ENCODE data around the gene GALNT16.

The GALNT16 gene

GRCh38 chr14:69316449-69317101 is 56.6 kb downstream of the GALNT16 start:
- no peak for DNase-seq (ENCODE audit: low read depth in 2 of 3, low spot score in 1 of 3)

DNA sequence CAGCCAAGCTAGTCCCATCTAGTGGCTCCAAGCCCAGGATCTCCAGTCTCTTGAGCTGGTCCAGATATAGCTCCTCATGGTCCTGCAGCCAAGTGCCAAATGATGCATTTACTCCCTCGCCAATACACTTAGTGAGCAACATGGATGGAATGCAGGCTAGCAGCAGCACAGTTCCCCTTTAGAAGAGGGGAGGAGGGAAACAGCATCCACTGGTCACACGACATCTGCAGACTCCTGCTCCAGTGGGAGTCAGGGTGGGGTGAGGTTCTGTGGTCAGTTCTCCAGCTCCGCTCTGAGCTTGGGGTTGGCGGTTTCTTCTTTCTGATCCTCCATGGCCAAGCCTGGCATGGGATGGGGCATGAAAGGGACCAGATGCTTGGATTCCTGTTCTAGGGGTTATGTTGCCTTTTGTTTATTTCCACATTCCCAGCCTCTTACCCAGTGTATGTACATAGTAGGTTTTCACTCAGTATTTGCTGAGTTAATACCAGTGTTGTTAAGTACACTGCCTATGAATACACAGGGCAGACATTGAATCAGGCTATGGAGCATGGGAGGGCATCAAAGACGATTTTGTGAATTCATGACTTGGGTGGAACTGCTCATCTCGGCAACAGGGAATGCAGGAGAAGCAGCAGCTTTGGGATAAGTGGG is 57.3 kb downstream of the GALNT16 start:
- no peak for DNase-seq (ENCODE audit: low read depth in 2 of 3, low spot score in 1 of 3)

- DNase-seq (ENCODE audit: low read depth in 2 of 3, low spot score in 1 of 3) = no peak
These were observed 57.8 kb downstream of the GALNT16 start for GRCh38 chr14:69317780-69318179.

- no peak for DNase-seq (ENCODE audit: low read depth in 2 of 3, low spot score in 1 of 3)
These were observed 58.3 kb downstream of the GALNT16 start for GRCh38 chr14:69318241-69318640.

DNA sequence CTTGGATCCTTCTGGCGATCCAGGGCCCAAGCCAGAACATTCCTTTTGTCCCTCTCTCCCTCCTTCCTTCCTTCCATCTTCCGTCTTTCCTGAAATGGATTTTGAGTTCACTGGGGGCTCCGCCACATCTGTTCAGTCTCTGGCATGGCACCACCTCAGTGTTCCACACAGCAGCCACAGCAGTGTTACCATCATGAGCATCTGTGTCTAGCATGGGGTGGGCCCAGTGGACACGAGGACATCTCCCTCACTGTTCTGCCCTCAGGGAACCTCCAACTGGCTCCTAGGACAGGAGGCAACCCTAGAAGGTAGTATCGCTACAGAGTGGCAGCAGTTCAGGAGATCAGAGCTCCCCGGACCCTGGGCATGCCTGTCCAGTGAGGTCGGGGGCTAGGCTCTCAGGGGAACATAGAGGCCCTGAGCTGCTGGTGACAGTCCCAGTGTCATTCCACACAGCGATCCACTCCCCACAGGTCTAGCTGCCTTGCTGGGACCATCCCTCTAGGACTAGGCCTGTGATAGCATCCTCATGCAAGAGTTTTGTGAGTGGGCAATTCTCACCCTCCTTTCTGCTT is 59.0 kb downstream of the GALNT16 start:
- DNase-seq (ENCODE audit: low read depth in 2 of 3, low spot score in 1 of 3) = no peak

DNA sequence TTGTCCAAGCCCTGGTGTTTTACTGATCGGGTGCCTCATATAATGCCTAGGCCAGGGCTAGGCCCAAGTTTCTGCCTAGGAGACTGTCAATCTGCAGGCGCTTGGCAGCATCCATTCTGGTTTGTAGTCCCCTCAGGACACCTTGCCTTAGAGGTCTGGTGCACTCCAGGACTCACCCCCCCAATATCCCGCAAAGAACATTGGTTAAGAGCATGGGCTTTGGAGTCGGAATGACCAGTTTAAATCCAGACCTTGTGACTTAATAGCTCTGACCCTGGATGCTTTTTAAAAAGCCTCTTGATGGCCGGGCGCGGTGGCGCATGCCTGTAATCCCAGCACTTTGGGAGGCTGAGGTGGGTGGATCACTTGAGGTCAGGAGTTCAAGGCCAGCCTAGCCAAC is 60.0 kb downstream of the GALNT16 start:
- no peak for DNase-seq (ENCODE audit: low read depth in 2 of 3, low spot score in 1 of 3)

- DNase-seq (ENCODE audit: low read depth in 2 of 3, low spot score in 1 of 3) = no peak
These were observed 60.8 kb downstream of the GALNT16 start for GRCh38 chr14:69320581-69321365.

DNA sequence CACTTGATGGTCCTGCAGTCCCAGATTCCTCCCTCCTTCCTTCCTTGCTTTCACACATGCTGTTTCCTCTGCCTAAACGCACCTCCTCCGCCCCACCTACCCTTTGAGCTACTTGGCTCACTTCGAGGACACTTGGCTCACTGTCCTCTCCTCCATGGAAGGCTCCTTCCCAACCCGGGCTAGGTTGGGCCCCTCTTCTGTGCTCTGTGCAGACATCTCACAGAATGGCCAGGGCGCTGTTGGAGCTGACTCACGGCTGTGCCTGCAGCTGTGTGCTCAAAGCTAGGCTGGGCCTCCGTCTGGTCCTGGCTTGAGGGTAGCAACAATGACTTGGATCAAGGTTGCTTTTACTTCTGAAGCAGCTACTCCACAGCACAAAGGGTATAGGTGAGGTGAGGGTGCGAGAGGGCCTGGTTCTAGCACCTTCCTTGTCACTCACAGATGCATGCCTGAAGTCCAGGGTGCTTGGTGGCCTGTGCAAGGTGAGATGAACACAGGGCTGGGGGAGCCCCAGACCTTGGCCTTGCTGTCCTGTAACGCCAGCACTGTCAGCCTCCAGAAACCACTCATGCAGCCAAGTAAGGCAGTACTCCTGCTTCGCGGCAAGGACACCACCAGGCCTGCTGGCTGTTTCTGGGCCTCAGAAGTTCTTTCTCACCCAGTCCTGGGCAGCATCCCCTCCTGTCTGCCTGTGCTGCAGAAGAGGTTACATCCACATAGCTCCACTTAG is 61.8 kb downstream of the GALNT16 start:
- no peak for DNase-seq (ENCODE audit: low read depth in 2 of 3, low spot score in 1 of 3)

- no peak for DNase-seq (ENCODE audit: low read depth in 2 of 3, low spot score in 1 of 3)
These were observed 63.5 kb downstream of the GALNT16 start for GRCh38 chr14:69323266-69323998.

GRCh38 chr14:69323999-69324282 is 64.0 kb downstream of the GALNT16 start:
- no peak for DNase-seq (ENCODE audit: low read depth in 2 of 3, low spot score in 1 of 3)

DNA sequence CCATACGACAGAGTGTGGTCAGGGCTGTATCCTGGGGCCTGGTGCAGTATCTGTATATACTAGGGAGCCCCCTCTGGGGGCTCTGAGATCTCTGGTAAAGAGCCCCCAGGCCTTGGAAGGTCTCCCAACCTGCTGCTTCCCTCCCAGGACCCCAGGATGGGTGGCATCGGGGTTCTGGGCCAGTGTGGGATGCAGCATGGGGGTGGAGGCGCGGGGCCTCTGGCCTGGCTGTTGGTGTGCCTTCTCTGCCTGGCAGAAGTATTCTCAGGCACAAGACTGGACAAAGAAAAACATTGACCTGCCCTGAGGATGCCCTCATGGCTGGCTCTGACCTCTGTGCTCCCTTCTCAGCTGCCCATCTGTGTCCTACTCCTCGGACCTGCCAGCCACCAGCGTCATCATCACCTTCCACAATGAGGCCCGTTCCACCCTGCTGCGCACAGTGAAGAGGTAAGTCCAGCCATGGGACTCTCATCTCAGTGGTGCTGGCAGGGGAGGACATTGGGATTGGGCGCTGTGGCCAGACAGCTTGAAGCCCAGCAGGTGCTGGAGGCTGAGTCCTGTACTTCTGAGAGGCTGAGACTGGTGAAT is 64.5 kb downstream of the GALNT16 start:
- DNase-seq (ENCODE audit: low read depth in 2 of 3, low spot score in 1 of 3) = no peak

- DNase-seq (ENCODE audit: low read depth in 2 of 3, low spot score in 1 of 3) = no peak
These were observed 65.1 kb downstream of the GALNT16 start for GRCh38 chr14:69325086-69325485.

- DNase-seq (ENCODE audit: low read depth in 2 of 3, low spot score in 1 of 3) = no peak
These were observed 65.8 kb downstream of the GALNT16 start for GRCh38 chr14:69325646-69326265.

GRCh38 chr14:69326611-69327010 is 66.7 kb downstream of the GALNT16 start:
- DNase-seq (ENCODE audit: low read depth in 2 of 3, low spot score in 1 of 3) = no peak

DNA sequence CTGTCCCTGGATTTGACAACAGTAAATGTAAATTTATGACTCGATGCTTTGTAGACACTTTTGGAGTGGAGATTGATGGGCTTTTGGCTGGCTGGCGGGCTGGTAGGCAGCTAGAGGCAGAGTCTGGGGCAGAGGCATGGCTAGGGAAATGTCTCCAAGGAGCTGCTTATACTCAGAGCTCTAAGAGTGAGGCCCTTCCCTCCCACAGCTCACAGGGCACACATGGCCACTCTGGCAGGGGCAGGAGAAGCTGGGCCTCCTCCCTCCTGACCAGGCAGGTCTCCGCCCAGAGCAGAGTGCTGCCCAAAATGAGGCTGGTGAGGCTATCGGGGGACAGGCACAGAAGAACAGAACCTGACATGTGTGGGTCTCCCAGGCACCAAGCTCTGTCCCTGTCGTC is 67.5 kb downstream of the GALNT16 start:
- DNase-seq (ENCODE audit: low read depth in 2 of 3, low spot score in 1 of 3) = no peak

DNA sequence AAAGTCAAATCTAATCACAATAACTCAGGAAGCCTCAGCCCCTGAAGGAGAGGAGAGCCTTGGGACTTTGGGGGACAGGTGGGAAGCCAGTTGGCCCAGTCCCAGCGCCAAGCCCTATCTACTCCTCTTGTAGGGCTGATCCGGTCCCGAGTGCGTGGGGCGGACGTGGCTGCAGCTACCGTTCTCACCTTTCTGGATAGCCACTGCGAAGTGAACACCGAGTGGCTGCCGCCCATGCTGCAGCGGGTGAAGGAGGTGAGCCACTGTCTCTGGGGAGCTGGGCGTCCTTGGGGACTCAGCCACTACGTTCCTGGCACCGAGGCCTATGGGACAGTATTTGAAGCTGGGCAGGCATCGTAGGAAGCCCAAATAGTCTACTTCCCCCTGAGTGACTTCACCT is 68.4 kb downstream of the GALNT16 start:
- DNase-seq (ENCODE audit: low read depth in 2 of 3, low spot score in 1 of 3) = no peak

DNA sequence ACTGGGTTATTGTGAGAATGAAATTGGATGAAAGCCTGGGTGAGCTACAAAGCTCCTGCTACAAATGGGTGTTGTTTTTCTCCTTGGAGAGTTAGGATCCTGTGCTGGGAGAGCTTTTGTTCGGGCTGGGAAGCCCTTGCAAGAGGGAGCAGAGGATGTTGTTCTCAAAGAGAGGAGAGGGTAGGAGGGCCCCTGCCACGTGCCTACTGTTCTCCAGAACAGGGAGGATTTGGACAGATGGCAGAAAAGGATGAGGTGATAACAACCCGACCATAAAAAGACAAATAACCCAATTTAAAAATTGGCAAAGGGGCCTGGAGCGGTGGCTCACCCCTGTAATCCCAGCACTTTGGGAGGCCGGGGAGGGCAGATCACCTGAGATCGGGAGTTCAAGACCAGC is 68.8 kb downstream of the GALNT16 start:
- DNase-seq (ENCODE audit: low read depth in 2 of 3, low spot score in 1 of 3) = no peak

DNA sequence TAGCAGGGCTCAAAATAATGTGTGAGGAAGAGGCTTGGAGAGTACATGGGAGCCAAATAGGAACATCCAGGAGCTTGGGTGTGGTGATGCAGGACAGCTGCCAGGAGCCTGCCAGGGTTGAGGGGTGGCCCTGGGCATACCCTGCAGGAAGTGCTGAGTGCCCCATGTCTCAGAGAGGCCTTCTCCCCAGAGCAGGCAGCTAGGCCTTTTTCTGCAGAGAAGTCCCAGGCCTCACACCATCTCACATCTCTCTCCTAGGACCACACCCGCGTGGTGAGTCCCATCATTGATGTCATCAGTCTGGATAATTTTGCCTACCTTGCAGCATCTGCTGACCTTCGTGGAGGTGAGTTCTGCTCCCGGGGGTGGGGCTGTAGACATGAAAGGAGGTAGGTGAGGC is 71.2 kb downstream of the GALNT16 start:
- no peak for DNase-seq (ENCODE audit: low read depth in 2 of 3, low spot score in 1 of 3)

- DNase-seq (ENCODE audit: low read depth in 2 of 3, low spot score in 1 of 3) = no peak
These were observed 72.9 kb downstream of the GALNT16 start for GRCh38 chr14:69332782-69333395.

All from stimulated activated CD4-positive, alpha-beta T cell treated with anti-CD3 and anti-CD28 coated beads, Interleukin-12 subunit alpha, Interleukin-12 subunit beta, amount 100 ng/mL, for 48 hours (primary cell).